Right atrium auricular region (tissue), 2 donors: ENCODE measurements around the gene PON3. TPM values are rescaled to one million over a fixed set of nuclear protein-coding genes. Genes with fewer than 3 reads are reported as not detected.

Experiments used
- DNase-seq: peaks from one replicate; pipeline ENCODE4 v3.0.0-alpha.2; 2019; ENCODE audit warnings: low spot score
- H3K27ac ChIP-seq, 2 donors: fragments of 200-600 bp; sonication (generic); 1 replicate in 1 of 2; 2 replicates in 1 of 2; pipeline ENCODE4 v1.5.1; 2016 to 2019
- H3K27me3 ChIP-seq, 2 donors: fragments of 200-600 bp; sonication (generic); one replicate each; pipeline versions ENCODE4 v1.5.1 to v1.6.0; 2017 to 2019
- H3K36me3 ChIP-seq: fragments of 200-600 bp; sonication (generic); one replicate; pipeline ENCODE4 v1.5.1; 2016
- H3K4me1 ChIP-seq, 2 donors: fragments of 200-600 bp; sonication (generic); one replicate each; pipeline versions ENCODE4 v1.5.1 to v1.6.0; 2017 to 2019
- H3K4me3 ChIP-seq, 2 donors: fragments of 200-600 bp; sonication (generic); 1 replicate in 1 of 2; 2 replicates in 1 of 2; pipeline ENCODE4 v1.5.1; 2017 to 2019; ENCODE audit warnings: mild to moderate bottlenecking in 1 of 2, moderate library complexity in 1 of 2
- H3K9me3 ChIP-seq, 2 donors: fragments of 200-600 bp; sonication (generic); one replicate each; pipeline ENCODE4 v1.5.1; 2019
- CTCF ChIP-seq, 2 donors: fragments of 200-600 bp; sonication (generic); IDR thresholded peaks; one replicate each; pipeline ENCODE4 v1.5.1; 2019; ENCODE audit warnings: antibody characterized with exemption in 2 of 2
- total RNA-seq, 2 donors: library from RNA; depleted of rRNA; stranded (reverse); fragments of >200 nt; gene quantifications; one replicate each; pipeline ENCODE4 v1.1.0, GENCODE V29; 2016

The PON3 gene
- total RNA-seq, 2 donors from 2014 or later, result 1.7 TPM; not detected in 1

GRCh38 chr7:95411036-95411435 is 14.9 kb upstream of the PON3 start:
- no peak overlapping the region for H3K27ac ChIP-seq
- H3K36me3 ChIP-seq, result peaks cover 48% of the 10 kb centered on the region

GRCh38 chr7:95407751-95408150 is 11.6 kb upstream of the PON3 start:
- Histone ChIP-seq H3K4me1 (peaks cover 0 to 6% of the 10 kb centered on the region in 2 donors), H3K27ac (no peak overlapping the region), H3K4me3 (no peak overlapping the region), H3K9me3 (no peaks in the 10 kb centered on the region), H3K36me3 (peaks cover 47% of the 10 kb centered on the region), H3K27me3 (no peaks in the 10 kb centered on the region)
- TF ChIP-seq CTCF (IDR thresholded peaks at IDR 0.05), result no peak
- no peak for DNase-seq

More at GRCh38 chr7:95411036-95411435, 14.9 kb upstream of the PON3 start:
- no peak for DNase-seq
- H3K27me3 ChIP-seq, result no peaks in the 10 kb centered on the region
- H3K4me3 ChIP-seq, result no peak overlapping the region
- H3K9me3 ChIP-seq, result no peaks in the 10 kb centered on the region
- H3K4me1 ChIP-seq, result no peaks in the 10 kb centered on the region
- no peak for TF ChIP-seq CTCF (IDR thresholded peaks at IDR 0.05)

GRCh38 chr7:95405800-95406199 is 9.6 kb upstream of the PON3 start:
- H3K36me3 ChIP-seq, result peaks cover 29% of the 10 kb centered on the region
- TF ChIP-seq CTCF (IDR thresholded peaks at IDR 0.05), result no peak
- no peak overlapping the region for H3K27ac ChIP-seq
- H3K9me3 ChIP-seq, result no peaks in the 10 kb centered on the region
- H3K4me1 ChIP-seq, result peaks cover 0 to 6% of the 10 kb centered on the region in 2 donors
- no peak for DNase-seq
- no peaks in the 10 kb centered on the region for H3K27me3 ChIP-seq
- H3K4me3 ChIP-seq, result no peak overlapping the region

- no peaks in the 10 kb centered on the region for H3K9me3 ChIP-seq
- no peaks in the 10 kb centered on the region for H3K27me3 ChIP-seq
- no peak overlapping the region for H3K4me3 ChIP-seq
- peaks cover 0 to 6% of the 10 kb centered on the region in 2 donors for H3K4me1 ChIP-seq
- TF ChIP-seq CTCF (IDR thresholded peaks at IDR 0.05), result no peak
- H3K36me3 ChIP-seq, result peaks cover 26% of the 10 kb centered on the region
- no peak overlapping the region for H3K27ac ChIP-seq
- no peak for DNase-seq
These were observed 9.0 kb upstream of the PON3 start for GRCh38 chr7:95405208-95405607.

GRCh38 chr7:95404316-95404865 is 8.2 kb upstream of the PON3 start:
- peaks cover 19% of the 10 kb centered on the region for H3K36me3 ChIP-seq
- H3K4me3 ChIP-seq, result no peak overlapping the region
- H3K4me1 ChIP-seq, result peaks cover 0 to 6% of the 10 kb centered on the region in 2 donors
- no peak for DNase-seq
- H3K9me3 ChIP-seq, result no peaks in the 10 kb centered on the region
- H3K27me3 ChIP-seq, result no peaks in the 10 kb centered on the region
- TF ChIP-seq CTCF (IDR thresholded peaks at IDR 0.05), result no peak
- no peak overlapping the region for H3K27ac ChIP-seq
